Activated CD4-positive, alpha-beta memory T cell treated with anti-CD3 and anti-CD28 coated beads for 36 hours (primary cell): Measurements from ENCODE around the gene PTEN. TPM values are rescaled to one million over a fixed set of nuclear protein-coding genes. Genes with fewer than 3 reads are reported as not detected.

Source experiments
- CTCF ChIA-PET: fragments of 350-600 bp; sonication (Branson Sonifier 250); formaldehyde crosslinking; loops from one replicate; lab custom pipeline; 2021; ENCODE audit warnings: antibody characterized with exemption, inconsistent platforms; lab: Charles Lee
- POLR2A ChIA-PET: fragments of 350-600 bp; sonication (Branson Sonifier 250); formaldehyde crosslinking; loops from one replicate; lab custom pipeline; 2021; ENCODE audit warnings: antibody characterized with exemption; lab: Charles Lee
- DNase-seq: peaks from one replicate; pipeline ENCODE4 v3.0.0-alpha.2; 2020
- H3K27ac Mint-ChIP-seq: one replicate; pipeline ENCODE4 v1.8.0; 2021; ENCODE audit warnings: mixed read lengths
- H3K27me3 Mint-ChIP-seq: one replicate; pipeline ENCODE4 v1.8.0; 2021; ENCODE audit warnings: mixed read lengths
- H3K36me3 Mint-ChIP-seq: one replicate; pipeline ENCODE4 v1.8.0; 2021; ENCODE audit warnings: mixed read lengths
- H3K4me1 Mint-ChIP-seq: one replicate; pipeline ENCODE4 v1.8.0; 2021; ENCODE audit warnings: low read depth, mixed read lengths
- H3K4me3 Mint-ChIP-seq: one replicate; pipeline ENCODE4 v1.8.0; 2021; ENCODE audit warnings: mild to moderate bottlenecking, mixed read lengths
- H3K9me3 Mint-ChIP-seq: one replicate; pipeline ENCODE4 v1.8.0; 2021; ENCODE audit warnings: mixed read lengths
- intact Hi-C: fragments of 100-400 bp; cut with micrococcal nuclease; formaldehyde crosslinking; loops from one replicate; pipeline ENCODE4 v1.15.1; 2023
- total RNA-seq, 2 experiments: library from RNA; stranded (reverse); gene quantifications; one replicate each; pipeline ENCODE4 v1.2.3, GENCODE V29; 2021

PTEN gene
- total RNA-seq, 2 experiments from 2014 or later: 31.9 to 36.8 TPM

- intact Hi-C loops: no loop called here
- ChIA-PET CTCF (no interaction called here), POLR2A (no interaction called here)
- Mint-ChIP-seq H3K9me3 (peaks cover 7% of the 10 kb centered on the region), H3K27ac (no peak overlapping the region), H3K4me1 (no peaks in the 10 kb centered on the region), H3K4me3 (no peak overlapping the region), H3K27me3 (no peaks in the 10 kb centered on the region), H3K36me3 (no peaks in the 10 kb centered on the region)
- no peak for DNase-seq
Measured at GRCh38 chr10:88008866-88009470, 145.5 kb downstream of the PTEN start.

DNA sequence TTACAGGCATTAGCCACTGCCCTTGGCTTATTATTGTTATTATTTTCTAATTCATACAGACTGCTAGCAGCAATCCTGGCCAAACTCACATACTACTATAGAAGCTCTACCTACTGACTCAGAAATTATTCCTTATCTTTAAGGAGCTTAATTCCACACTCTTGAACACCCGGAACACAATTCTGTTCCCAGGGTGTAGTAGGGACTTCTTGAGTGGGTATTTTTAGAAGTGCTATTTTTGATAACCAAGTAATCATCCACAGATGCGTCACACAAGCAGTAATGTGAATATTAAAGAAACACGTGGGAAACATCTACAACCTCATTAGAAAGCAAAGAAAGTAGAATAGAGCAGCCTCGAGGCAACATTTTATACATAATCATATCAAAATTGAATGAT, 149.2 kb downstream of the PTEN start:
- Mint-ChIP-seq H3K27me3 (no peaks in the 10 kb centered on the region), H3K27ac (no peak overlapping the region), H3K4me3 (no peak overlapping the region), H3K9me3 (peaks cover 7% of the 10 kb centered on the region), H3K4me1 (no peaks in the 10 kb centered on the region), H3K36me3 (no peaks in the 10 kb centered on the region)
- CTCF ChIA-PET: no interaction called here
- DNase-seq: no peak
- intact Hi-C loops: no loop called here
- POLR2A ChIA-PET: no interaction called here

GRCh38 chr10:88017781-88018180, 154.4 kb downstream of the PTEN start:
- Mint-ChIP-seq H3K4me3 (no peak overlapping the region), H3K27ac (no peak overlapping the region), H3K36me3 (no peaks in the 10 kb centered on the region), H3K4me1 (no peaks in the 10 kb centered on the region), H3K27me3 (no peaks in the 10 kb centered on the region), H3K9me3 (no peaks in the 10 kb centered on the region)
- ChIA-PET CTCF (no interaction called here), POLR2A (no interaction called here)
- no peak for DNase-seq
- intact Hi-C loops: no loop called here

DNA sequence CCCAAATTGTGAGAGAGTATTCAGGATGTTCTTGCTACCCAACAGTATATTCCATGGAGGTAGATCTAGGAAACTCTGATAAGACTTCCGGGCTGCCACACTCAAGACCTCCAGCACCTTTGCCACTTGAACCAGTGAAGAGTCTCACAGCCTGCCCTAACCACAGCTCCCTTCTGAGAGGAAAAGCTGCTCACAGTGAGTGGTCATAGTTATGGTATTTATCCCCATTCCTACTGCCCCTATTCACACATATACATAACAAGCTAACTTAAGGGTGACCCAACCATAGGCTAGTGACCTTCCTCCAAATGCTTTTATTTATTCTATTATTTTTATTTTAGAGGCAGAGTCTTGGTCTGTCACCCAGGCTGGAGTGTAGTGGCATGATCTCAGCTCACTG, 156.3 kb downstream of the PTEN start:
- Mint-ChIP-seq H3K9me3 (no peaks in the 10 kb centered on the region), H3K4me1 (no peaks in the 10 kb centered on the region), H3K4me3 (no peak overlapping the region), H3K27ac (no peak overlapping the region), H3K27me3 (no peaks in the 10 kb centered on the region), H3K36me3 (no peaks in the 10 kb centered on the region)
- POLR2A ChIA-PET: no interaction called here
- CTCF ChIA-PET: no interaction called here
- intact Hi-C loops: no loop called here
- DNase-seq: no peak

Other genes starting within 250 kb of the PTEN start
- under 1 TPM; 0.22 to 0.40 TPM for gene PAPSS2, start 203.7 kb upstream of the PTEN start, total RNA-seq
- gene ATAD1, start 45.4 kb upstream of the PTEN start, total RNA-seq: 10 to 100 TPM; 39.4 to 42.8 TPM
- gene KLLN, start 92 bp upstream of the PTEN start, total RNA-seq: under 1 TPM; 0.19 to 0.29 TPM